Stimulated activated naive B cell treated with anti-CD40 and anti-IgM and Interleukin-4, amounts not matched to agents 10 μg/mL and 1 μg/mL and 100 μg/mL, for 72 hours (primary cell): ENCODE results near the gene AKR1C1.
"Not testable (repeated sequence)": the region's sequence is repeated elsewhere in the genome, so short reads cannot be mapped to it uniquely, and the experiment has no call there.

Experiments used
- ATAC-seq, 2 donors: fragments of 150-1000 bp; cut with Tn5 transposase; replicated peaks; 2 replicates each; pipeline ENCODE4 v1.10.0; 2021; ENCODE audit warnings: moderate library complexity in 1 of 2
- DNase-seq: peaks from one replicate; pipeline ENCODE4 v3.0.0; 2021
- H3K27ac Mint-ChIP-seq: one replicate; pipeline ENCODE4 v1.8.0; 2022; ENCODE audit warnings: mild to moderate bottlenecking, mixed read lengths
- H3K27me3 Mint-ChIP-seq, 2 donors: one replicate each; pipeline ENCODE4 v1.8.0; 2022; ENCODE audit warnings: mixed read lengths in 2 of 2
- H3K36me3 Mint-ChIP-seq, 2 donors: one replicate each; pipeline ENCODE4 v1.8.0; 2022; ENCODE audit warnings: mixed read lengths in 2 of 2, mild to moderate bottlenecking in 1 of 2
- H3K4me1 Mint-ChIP-seq, 2 donors: one replicate each; pipeline ENCODE4 v1.8.0; 2022; ENCODE audit warnings: mixed read lengths in 2 of 2, mild to moderate bottlenecking in 1 of 2
- H3K4me3 Mint-ChIP-seq, 2 donors: one replicate each; pipeline ENCODE4 v1.8.0; 2022; ENCODE audit warnings: mild to moderate bottlenecking in 2 of 2, mixed read lengths in 2 of 2, moderate library complexity in 1 of 2
- H3K9me3 Mint-ChIP-seq, 2 donors: one replicate each; pipeline ENCODE4 v1.8.0; 2022; ENCODE audit warnings: mixed read lengths in 2 of 2, mild to moderate bottlenecking in 1 of 2

AKR1C1 gene

DNA sequence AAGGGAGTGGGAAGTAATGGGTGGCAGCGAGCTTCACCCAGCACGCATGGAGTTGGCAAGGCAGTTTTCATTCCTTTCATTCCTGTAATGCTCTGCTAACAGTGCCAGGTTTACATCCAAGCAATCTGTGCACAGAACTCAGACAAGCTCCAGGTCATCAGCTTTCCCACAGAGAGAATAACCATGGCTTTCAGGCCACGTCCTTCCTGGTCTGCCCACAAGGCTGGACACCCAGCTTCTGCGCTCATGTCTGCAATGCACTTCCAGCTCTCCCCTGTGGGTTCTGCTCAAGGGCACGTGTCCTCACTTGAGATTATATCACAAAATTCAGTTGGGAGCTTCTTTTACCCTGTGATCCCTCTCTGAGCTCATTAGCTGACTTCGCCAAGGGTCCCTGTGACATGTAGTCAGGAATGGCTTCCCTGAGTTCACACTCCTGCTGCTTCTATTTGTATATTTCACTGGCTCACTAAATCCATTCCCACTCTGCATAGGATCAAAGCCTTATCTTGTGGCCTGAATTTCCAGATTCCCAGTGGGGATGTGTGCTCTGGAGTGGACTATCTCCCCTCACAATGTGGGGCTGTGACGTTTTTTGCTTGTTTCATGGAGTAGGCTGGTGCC, 21.9 kb downstream of the AKR1C1 start:
- H3K36me3 Mint-ChIP-seq, result no peaks in the 10 kb centered on the region
- ATAC-seq (no peak), DNase-seq (no peak)
- peaks cover 5 to 12% of the 10 kb centered on the region in 2 donors for H3K27me3 Mint-ChIP-seq
- peaks cover 3 to 7% of the 10 kb centered on the region in 2 donors for H3K4me1 Mint-ChIP-seq
- no peak overlapping the region for H3K27ac Mint-ChIP-seq
- H3K9me3 Mint-ChIP-seq, result no peaks in the 10 kb centered on the region
- no peak overlapping the region for H3K4me3 Mint-ChIP-seq

DNA sequence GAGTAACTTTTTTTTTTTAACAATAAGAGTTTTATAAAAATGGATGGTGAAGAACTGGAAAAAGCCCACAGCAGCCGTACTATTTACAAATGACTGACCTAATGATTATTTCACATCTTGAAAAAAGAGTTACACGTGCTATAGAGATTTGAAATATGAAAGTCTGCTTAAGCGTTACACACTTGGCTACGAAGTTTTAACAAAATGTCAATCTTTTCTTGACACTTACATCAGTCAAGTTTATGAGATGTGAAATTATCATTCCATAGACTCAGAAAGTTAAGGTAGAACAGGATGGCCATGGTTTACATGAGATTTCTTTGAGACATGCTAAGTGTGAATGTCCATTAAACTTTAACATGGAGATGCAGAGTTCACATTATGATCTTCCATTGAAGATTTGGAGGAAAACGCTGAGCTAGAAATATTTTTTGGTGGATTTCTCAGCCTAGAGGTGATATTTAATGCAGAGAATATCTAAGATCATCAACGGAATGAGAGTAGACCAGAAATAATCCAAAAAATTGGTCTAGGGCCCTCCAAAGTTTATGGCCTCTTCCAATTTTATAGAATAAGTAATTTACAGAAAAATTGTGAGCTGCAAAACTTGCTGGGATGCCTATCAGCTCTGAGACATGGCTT, 24.9 kb downstream of the AKR1C1 start:
- H3K4me3 Mint-ChIP-seq, H3K27ac Mint-ChIP-seq, H3K9me3 Mint-ChIP-seq, ATAC-seq, H3K36me3 Mint-ChIP-seq, DNase-seq, H3K27me3 Mint-ChIP-seq, H3K4me1 Mint-ChIP-seq: not testable (repeated sequence)

DNA sequence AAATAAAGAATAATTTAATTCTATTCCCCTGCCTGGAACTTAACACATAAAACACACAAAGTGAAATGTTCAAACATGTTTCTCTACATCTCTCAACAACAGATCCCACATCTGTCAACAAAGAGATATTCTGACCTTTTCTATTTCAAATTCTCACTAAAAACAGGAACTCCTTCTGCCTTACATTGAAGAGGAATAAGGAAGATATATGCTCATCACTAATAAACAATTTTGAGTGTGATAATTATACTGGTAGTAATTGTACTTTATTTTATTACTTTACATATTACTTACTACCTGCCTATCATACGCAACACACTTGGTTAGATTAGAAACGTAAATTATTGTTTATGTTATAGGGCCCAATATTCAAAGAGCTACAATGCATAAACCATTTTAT, 27.0 kb downstream of the AKR1C1 start:
- Mint-ChIP-seq H3K4me1 (no peaks in the 10 kb centered on the region), H3K36me3 (no peaks in the 10 kb centered on the region), H3K4me3 (no peak overlapping the region), H3K27me3 (no peaks in the 10 kb centered on the region), H3K27ac (no peak overlapping the region), H3K9me3 (no peaks in the 10 kb centered on the region)
- no peak for ATAC-seq
- no peak for DNase-seq

DNA sequence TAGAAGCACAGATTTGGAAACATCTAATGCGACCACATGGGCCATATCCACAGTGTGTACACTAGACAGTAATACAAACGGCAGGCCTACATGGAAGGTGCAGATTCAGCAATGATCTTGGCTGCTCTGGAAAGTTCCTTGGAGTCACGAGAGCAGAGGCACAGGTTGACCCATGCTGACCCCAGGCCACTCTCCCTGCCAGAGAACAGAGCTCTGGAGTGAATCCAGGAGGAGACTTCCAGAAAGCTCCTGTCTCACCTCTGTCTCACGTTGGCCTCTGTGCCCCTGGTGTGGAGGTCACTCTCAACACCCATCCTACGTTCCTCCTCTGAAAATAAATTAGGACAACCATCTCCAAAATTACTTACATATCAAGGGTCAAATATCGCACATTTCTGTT, 28.2 kb downstream of the AKR1C1 start:
- H3K4me3 Mint-ChIP-seq, H3K27ac Mint-ChIP-seq, DNase-seq, H3K36me3 Mint-ChIP-seq, H3K4me1 Mint-ChIP-seq, H3K27me3 Mint-ChIP-seq, H3K9me3 Mint-ChIP-seq, ATAC-seq: not testable (repeated sequence)

DNA sequence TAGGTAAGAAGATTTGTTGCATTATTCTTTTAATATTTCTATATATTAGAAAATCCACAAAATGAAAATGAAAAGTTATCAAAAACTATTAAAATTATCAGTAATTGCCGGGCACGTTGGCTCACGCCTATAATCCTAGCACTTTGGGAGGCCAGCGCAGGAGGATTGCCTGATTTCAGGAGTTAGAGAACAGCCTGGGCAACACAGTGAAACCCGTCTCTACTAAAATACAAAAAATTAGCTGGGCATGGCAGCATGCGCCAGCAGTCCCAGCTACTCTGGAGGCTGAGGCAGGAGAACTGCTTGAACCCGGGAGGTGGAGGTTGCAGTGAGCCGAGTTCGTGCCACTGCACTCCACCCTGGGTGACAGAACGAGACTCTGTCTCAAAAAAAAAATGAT, 29.3 kb downstream of the AKR1C1 start:
- H3K36me3 Mint-ChIP-seq, H3K27me3 Mint-ChIP-seq, DNase-seq, H3K9me3 Mint-ChIP-seq, H3K27ac Mint-ChIP-seq, H3K4me3 Mint-ChIP-seq, H3K4me1 Mint-ChIP-seq, ATAC-seq: not testable (repeated sequence)

DNA sequence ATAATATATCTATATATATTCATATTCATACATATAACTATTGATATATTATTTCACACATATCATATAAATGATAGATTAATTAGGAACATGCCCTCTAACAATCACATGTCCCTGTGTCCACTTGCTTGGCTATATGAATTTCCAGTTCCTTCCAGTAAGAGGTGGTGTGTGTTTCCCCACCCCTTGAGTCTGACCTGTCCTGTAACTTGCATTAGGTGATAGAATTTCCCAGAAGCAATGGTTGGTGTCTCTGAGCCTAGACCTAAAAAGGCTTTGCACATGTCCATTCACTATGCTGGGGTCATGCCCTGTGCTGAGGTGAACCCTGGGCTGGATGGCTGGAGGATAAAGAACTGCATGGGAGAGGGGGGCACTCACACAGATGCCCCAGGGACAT, 31.0 kb downstream of the AKR1C1 start:
- H3K4me1 Mint-ChIP-seq, H3K4me3 Mint-ChIP-seq, ATAC-seq, H3K27ac Mint-ChIP-seq, H3K27me3 Mint-ChIP-seq, DNase-seq, H3K36me3 Mint-ChIP-seq, H3K9me3 Mint-ChIP-seq: not testable (repeated sequence)

DNA sequence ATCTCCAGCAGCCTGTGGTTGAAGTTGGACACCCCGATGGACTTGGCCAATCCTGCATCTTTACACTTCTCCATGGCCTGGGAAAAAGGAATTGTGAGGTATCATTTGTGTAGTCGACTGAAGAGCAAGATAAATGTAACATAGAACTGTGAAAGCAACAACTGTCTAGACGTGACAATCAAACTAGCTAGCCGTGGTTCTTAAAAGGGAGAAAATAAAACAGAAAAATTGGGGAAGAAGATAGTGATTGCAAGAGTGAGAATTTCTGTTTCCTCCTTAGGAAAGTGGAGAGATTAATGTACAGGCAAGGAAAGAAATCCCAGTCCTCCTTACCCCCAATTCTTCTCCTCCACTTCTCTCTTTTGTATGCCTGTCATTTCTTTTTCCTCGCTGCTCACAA, 35.5 kb downstream of the AKR1C1 start:
- Mint-ChIP-seq H3K36me3 (no peaks in the 10 kb centered on the region), H3K9me3 (no peaks in the 10 kb centered on the region), H3K4me3 (no peak overlapping the region), H3K27ac (no peak overlapping the region), H3K4me1 (no peaks in the 10 kb centered on the region), H3K27me3 (no peaks in the 10 kb centered on the region)
- ATAC-seq, result no peak
- DNase-seq, result no peak

DNA sequence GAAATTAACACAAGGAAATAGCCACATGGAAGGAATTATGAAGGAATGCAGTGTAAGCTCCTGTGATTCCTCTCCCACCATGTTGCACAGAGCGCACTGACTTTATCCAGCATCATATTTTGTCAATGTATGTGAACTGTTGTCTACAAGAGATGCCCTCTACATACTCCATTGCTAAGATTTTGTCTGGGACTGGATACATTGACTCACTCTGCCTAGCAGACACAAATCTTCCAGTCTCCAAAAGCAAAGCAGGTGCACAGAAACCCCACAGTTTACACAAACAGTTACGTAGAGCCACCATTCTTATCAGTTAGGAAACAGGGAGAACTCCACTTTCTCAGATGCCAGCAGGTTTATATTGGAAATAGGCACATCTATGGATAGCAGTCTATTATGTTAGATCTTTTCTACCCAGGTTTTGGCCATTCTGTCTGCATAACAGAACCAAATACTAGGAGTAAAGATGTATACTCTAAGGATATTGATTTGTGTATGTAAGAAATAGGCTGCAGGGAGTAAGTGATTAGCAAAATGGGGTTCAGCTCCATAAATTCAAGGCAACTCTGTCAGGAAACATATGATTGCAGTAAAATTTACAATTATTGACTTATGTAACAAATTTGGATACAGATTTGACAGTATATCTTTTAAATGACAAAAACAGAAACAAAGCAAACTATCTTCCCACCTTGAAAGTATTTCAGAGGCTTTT, 39.0 kb downstream of the AKR1C1 start:
- peaks cover 4% of the 10 kb centered on the region in 2 donors for H3K9me3 Mint-ChIP-seq
- H3K4me1 Mint-ChIP-seq, result no peaks in the 10 kb centered on the region
- DNase-seq (no peak), ATAC-seq (no peak)
- no peak overlapping the region for H3K27ac Mint-ChIP-seq
- H3K36me3 Mint-ChIP-seq, result no peaks in the 10 kb centered on the region
- H3K4me3 Mint-ChIP-seq, result no peak overlapping the region
- no peaks in the 10 kb centered on the region for H3K27me3 Mint-ChIP-seq

DNA sequence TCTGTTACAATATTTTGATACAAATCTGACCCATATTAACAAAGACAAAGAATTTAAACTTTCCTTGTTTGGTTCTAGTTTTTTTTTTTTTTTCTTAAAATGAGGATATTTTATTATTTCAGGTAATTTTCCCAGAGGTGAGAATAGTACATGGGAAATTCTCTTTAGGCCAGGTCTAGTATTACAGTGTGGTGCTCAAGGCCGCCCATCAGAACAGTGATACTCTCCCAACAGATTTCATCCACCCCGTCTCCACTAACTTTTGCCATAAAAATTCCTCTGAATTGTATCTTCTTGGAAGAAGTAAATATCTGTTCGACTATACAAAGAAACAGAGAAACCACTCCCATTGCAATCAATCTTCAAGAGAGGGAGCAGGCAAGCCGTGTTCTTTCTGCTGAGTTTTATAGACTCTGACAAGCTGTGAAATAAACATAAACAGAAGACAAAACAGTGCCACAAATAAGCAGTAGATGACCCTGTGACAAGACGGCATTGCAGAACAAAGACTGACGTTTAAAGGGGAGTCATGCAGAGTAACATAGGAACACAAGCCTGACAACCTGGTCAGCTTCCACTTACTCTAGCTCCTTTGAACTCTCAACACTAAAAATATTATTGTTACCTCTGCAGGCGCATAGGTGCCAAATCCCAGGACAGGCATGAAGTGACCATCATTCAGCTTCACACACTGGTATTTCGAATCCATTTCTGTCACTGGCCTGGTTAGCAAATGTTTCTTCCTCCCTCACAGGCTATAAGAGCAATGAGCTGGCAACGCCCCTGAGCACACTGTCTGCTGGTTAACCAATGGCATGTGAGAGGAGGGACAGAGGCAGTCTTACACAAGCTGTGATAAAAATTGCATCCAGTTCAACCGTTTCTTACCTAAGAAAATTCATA, 40.2 kb downstream of the AKR1C1 start, which contains the start of gene AKR1C2:
TSS of gene AKR1C2 (minus strand) at position 731 of the 903 bp plus-strand sequence. CDS start at position 709, 22 bp downstream.
- not testable (repeated sequence) for H3K27ac Mint-ChIP-seq, H3K36me3 Mint-ChIP-seq, DNase-seq, ATAC-seq, H3K27me3 Mint-ChIP-seq, H3K4me1 Mint-ChIP-seq, H3K4me3 Mint-ChIP-seq, H3K9me3 Mint-ChIP-seq

DNA sequence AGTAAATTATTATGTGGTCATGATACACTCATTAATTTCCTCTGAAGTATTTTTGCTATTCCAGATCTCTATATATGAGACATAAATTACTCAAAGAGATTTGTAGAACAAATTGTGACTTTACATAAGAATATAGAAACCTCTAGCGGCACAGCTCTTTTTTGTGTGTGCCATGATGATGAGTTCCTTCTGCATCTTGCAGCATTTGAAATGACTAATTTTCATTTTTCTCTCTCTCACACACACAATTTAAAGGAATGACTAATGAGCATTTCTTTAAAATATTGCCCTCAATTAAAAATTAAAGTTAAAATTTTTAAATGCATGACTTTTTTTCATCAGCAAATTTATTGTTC, 40.8 kb downstream of the AKR1C1 start:
- not testable (repeated sequence) for H3K27me3 Mint-ChIP-seq, H3K4me1 Mint-ChIP-seq, DNase-seq, H3K27ac Mint-ChIP-seq, H3K4me3 Mint-ChIP-seq, H3K9me3 Mint-ChIP-seq, ATAC-seq, H3K36me3 Mint-ChIP-seq

DNA sequence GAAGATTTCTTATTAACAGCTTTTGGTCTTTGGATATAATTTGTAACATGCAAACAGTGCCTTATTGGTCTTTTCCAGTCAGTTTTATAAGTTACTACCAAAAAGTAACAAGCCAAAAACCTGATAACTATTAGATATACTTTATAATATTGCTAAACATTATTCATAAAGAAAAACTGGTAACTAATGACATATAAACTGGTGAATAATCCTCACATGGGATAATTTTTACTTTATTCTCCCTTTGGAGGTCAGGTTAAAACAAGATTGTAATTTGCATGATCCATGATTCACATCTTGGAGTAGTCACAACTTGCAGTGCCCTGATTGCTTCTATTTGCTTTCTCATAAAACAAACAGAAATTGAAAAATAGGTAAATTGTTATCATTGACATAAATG, 41.3 kb downstream of the AKR1C1 start:
- H3K27ac Mint-ChIP-seq, H3K27me3 Mint-ChIP-seq, H3K36me3 Mint-ChIP-seq, DNase-seq, H3K4me1 Mint-ChIP-seq, H3K9me3 Mint-ChIP-seq, ATAC-seq, H3K4me3 Mint-ChIP-seq: not testable (repeated sequence)

DNA sequence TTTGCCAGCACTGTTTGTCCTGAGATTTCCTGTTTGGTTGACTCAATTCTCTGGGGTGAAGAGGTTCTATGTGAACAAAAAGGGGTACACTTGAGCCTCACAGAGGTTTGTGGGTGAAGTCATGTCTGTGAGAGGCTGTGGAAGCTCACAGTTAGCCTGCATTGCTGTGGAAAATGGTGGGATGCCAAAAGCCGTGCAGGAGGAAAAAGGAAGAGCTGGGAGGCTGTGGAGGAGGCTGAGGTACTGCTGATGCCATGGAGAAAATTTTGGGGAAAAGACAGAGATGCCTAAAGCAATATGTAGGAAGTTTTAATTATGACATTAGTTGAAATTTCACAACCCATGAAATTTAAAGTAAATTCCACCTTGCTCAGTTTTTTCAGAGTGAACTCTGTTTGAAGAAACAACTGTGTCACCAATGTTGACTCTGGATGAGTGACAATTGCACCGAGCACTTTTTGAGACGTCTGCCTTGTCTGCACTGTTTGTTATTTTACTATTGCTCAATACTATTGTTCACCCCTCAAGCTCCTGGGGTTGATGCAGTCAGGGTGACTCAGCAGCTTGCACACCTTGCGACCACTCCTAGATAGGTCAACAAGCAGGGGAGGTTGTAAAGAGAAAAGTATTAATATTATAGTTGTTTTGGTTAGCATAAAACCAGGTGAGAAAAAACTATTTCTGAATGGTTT, 45.8 kb downstream of the AKR1C1 start:
- not testable (repeated sequence) for H3K4me1 Mint-ChIP-seq, H3K27ac Mint-ChIP-seq, H3K27me3 Mint-ChIP-seq, DNase-seq, H3K9me3 Mint-ChIP-seq, H3K36me3 Mint-ChIP-seq, H3K4me3 Mint-ChIP-seq, ATAC-seq

DNA sequence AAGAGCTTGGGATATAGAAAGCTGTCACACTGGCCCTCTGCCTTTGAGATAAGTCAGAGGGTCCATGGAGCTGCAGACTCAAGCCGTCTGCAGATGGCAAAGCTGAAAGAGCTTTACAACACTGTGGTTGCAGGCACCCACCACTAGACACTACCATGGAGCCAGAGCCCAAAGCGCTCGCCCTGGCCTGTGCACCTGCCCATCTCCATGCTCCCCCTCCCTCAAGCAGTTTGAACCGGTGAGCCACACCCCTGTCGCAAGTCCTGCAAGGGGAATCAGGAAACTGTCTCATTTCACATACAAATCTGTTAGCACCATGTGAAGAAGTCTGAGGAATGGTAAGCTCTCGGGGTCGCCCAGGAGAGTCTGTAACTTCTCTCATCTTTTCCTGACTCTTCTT, 46.8 kb downstream of the AKR1C1 start:
- not testable (repeated sequence) for H3K36me3 Mint-ChIP-seq, H3K4me1 Mint-ChIP-seq, H3K27me3 Mint-ChIP-seq, ATAC-seq, H3K4me3 Mint-ChIP-seq, H3K27ac Mint-ChIP-seq, DNase-seq, H3K9me3 Mint-ChIP-seq

DNA sequence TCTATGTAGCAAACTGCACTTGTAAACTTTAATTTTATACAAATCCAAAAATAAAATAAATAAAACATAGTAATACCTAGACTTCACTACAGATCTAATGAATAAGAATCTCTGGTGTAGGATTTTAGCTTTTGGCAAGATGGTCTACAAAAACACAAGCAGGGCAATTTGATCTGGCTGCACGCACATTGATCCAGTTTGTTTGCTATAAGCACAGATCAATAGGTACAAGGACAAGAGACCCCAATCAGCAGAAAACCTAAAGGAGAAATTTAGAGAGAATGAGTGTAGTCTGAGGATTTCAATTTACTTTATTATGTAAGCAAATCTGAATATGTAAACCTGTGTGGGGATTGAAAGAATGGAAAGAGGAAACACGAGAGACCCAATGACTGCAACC, 48.2 kb downstream of the AKR1C1 start:
- not testable (repeated sequence) for ATAC-seq, H3K36me3 Mint-ChIP-seq, H3K9me3 Mint-ChIP-seq, H3K27ac Mint-ChIP-seq, H3K27me3 Mint-ChIP-seq, DNase-seq, H3K4me1 Mint-ChIP-seq, H3K4me3 Mint-ChIP-seq
